ENCODE measurements around the gene TLL2. TPM values are rescaled to one million over a fixed set of nuclear protein-coding genes. Genes with fewer than 3 reads are reported as not detected.

Gene TLL2
- total and polyA plus RNA-seq, 9 of the 15 experiments (the other 6 are each of a cell fraction or from before 2014, with no cell fraction given) = 0.09 TPM; not detected in 8

GRCh38 chr10:96339956-96340904 is 173.5 kb downstream of the TLL2 start (continued):
- TF ChIP-seq HMBOX1 (IDR thresholded peaks at IDR 0.05) (peak; percentile 93), SMAD4 (CRISPR knock-in tag; conservative IDR thresholded peaks at IDR 0.05) (no peak), CHAMP1 (IDR thresholded peaks at IDR 0.05) (no peak), RAD21 (CRISPR knock-in tag; conservative IDR thresholded peaks at IDR 0.05 in 1 of 2, IDR thresholded peaks at IDR 0.05 in 1 of 2) (peak; percentile 32 to 53), CREB3L1 (IDR thresholded peaks at IDR 0.05; ENCODE audit: borderline replicate concordance, low read depth) (no peak), SMC3 (conservative IDR thresholded peaks at IDR 0.05; ENCODE audit: insufficient read depth, low read depth, low read length) (0 out of 2 replicates have a peak, but pooled peaks have one; percentile 29), ZNF277 (CRISPR knock-in tag; IDR thresholded peaks at IDR 0.05; ENCODE audit: borderline replicate concordance) (no peak), RUNX1 (IDR thresholded peaks at IDR 0.05; ENCODE audit: low read depth) (no peak)

Measured in K562 (cell line).